Measurements from ENCODE around the gene LSM14B. TPM values are rescaled to one million over a fixed set of nuclear protein-coding genes. Genes with fewer than 3 reads are reported as not detected.

Gene LSM14B
- total RNA-seq, 1 donor from 2014 or later = 23.3 TPM

- DNase-seq (ENCODE audit: low read depth) = no peak
- no peak overlapping the region for H3K4me3 ChIP-seq (ENCODE audit: low read depth, low read length)
- TF ChIP-seq, protein P1, sequence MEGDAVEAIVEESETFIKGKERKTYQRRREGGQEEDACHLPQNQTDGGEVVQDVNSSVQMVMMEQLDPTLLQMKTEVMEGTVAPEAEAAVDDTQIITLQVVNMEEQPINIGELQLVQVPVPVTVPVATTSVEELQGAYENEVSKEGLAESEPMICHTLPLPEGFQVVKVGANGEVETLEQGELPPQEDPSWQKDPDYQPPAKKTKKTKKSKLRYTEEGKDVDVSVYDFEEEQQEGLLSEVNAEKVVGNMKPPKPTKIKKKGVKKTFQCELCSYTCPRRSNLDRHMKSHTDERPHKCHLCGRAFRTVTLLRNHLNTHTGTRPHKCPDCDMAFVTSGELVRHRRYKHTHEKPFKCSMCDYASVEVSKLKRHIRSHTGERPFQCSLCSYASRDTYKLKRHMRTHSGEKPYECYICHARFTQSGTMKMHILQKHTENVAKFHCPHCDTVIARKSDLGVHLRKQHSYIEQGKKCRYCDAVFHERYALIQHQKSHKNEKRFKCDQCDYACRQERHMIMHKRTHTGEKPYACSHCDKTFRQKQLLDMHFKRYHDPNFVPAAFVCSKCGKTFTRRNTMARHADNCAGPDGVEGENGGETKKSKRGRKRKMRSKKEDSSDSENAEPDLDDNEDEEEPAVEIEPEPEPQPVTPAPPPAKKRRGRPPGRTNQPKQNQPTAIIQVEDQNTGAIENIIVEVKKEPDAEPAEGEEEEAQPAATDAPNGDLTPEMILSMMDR (conservative IDR thresholded peaks at IDR 0.05; ENCODE audit: low read depth, low read length) = no peak
Measured at GRCh38 chr20:62159052-62159451, 36.8 kb downstream of the LSM14B start.

DNA sequence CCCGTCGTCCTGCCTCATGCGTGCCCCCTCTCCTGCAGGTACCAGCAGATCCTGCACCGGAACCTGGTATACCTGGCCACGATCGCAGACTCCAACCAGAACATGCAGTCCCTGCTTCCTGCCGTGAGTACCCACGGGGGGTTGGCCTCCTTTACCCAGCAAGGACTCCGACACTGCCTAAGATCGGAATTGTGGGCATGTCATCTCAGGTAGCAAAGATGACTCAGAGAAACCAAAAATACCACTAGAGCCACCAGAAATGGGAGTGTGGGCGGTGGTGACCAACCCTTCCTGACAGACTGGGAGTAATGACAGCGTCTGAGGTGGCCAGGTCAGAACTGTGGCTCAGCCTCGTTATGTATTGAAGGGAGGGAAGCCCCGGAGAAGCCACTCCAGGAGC lies 37.6 kb downstream of the LSM14B start:
- DNase-seq (ENCODE audit: low read depth) = no peak
- TF ChIP-seq, protein P1 (conservative IDR thresholded peaks at IDR 0.05; ENCODE audit: low read depth, low read length) = no peak
- H3K4me3 ChIP-seq (ENCODE audit: low read depth, low read length) = no peak overlapping the region

DNA sequence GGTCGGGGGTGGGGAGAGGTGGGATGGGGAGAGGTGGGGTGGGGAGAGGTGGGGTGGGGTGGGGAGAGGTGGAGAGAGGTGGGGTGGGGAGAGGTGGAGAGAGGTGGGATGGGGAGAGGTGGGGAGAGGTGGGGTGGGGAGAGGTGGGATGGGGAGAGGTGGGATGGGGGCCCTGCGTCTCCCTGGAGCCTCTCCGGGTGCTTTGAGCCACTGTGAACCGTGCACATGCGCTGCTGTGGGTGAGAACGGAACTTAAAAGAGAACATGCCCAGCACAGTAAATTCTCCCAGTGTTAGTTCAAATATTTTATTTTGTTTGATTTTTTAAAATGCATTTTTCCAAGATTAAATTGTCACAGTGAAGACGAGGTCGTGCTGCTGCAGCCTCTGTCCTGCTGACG lies 38.0 kb downstream of the LSM14B start:
- TF ChIP-seq, protein P1 (conservative IDR thresholded peaks at IDR 0.05; ENCODE audit: low read depth, low read length) = no peak
- H3K4me3 ChIP-seq (ENCODE audit: low read depth, low read length) = no peak overlapping the region
- no peak for DNase-seq (ENCODE audit: low read depth)

GRCh38 chr20:62160876-62161275 lies 38.6 kb downstream of the LSM14B start:
- TF ChIP-seq, protein P1 (conservative IDR thresholded peaks at IDR 0.05; ENCODE audit: low read depth, low read length) = no peak
- H3K4me3 ChIP-seq (ENCODE audit: low read depth, low read length) = no peak overlapping the region
- DNase-seq (ENCODE audit: low read depth) = no peak

- DNase-seq (ENCODE audit: low read depth) = no peak
- no peak overlapping the region for H3K4me3 ChIP-seq (ENCODE audit: low read depth, low read length)
- TF ChIP-seq, protein P1 (conservative IDR thresholded peaks at IDR 0.05; ENCODE audit: low read depth, low read length) = no peak
Measured at GRCh38 chr20:62161347-62161746, 39.1 kb downstream of the LSM14B start.

DNA sequence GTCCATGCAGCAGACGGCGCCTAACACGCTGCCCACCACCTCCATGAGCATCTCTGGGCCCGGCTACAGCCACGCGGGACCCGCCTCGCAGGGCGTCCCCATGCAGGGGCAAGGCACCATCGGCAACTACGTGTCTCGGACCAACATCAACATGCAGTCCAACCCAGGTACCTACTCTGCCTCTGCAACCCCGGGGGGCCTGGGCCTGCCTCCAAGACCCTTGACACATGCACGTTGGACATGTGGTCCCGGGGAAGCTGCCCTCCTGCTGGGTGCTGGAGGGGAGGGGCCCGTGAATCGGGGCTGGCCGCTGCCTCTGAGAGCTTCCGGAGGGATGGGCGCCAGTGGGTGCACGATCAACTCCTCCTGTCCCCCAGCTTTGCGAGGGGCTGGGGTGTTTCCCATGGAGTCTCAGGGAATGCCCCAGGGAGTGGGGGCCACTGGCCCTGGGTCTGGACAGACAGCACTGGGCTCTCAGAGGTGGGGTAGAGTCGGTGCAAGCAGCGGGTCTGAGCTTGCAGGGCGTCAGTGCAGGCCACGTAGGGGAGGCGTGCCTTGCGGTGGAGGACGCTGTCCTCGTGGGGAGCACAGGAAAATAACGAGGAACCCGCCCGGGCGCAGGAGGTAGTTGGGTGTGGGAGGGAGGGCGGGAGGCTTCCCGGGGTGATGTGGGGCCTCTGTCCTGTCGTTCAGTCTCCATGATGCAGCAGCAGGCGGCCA lies 40.6 kb downstream of the LSM14B start:
- TF ChIP-seq, protein P1 (conservative IDR thresholded peaks at IDR 0.05; ENCODE audit: low read depth, low read length) = no peak
- H3K4me3 ChIP-seq (ENCODE audit: low read depth, low read length) = no peak overlapping the region
- no peak for DNase-seq (ENCODE audit: low read depth)

- TF ChIP-seq, protein P1 (conservative IDR thresholded peaks at IDR 0.05; ENCODE audit: low read depth, low read length) = no peak
- no peak for DNase-seq (ENCODE audit: low read depth)
Measured at GRCh38 chr20:62163485-62163865, 41.2 kb downstream of the LSM14B start.

More at GRCh38 chr20:62163485-62163865, 41.2 kb downstream of the LSM14B start:
- no peak overlapping the region for H3K4me3 ChIP-seq (ENCODE audit: low read depth, low read length)

All from epithelial cell of proximal tubule (primary cell).